Measurements from ENCODE around the gene EXOC2. TPM values are rescaled to one million over a fixed set of nuclear protein-coding genes. Genes with fewer than 3 reads are reported as not detected.

The EXOC2 gene
- total RNA-seq, 4 donors from 2014 or later: 7.6 to 22.5 (median 20.2) TPM

- 75% methylated on average over 3 of the region's 3 CpGs; no CpG with 5 or more reads in 1 of the 2 donors for WGBS, 2 donors (ENCODE audit: low coverage in 1 of 2)
- Histone ChIP-seq H3K36me3 (no peaks in the 10 kb centered on the region), H3K4me3 (no peak overlapping the region), H3K4me1 (peaks cover 0 to 8% (median 0%) of the 10 kb centered on the region in 4 donors), H3K27me3 (peaks cover 12% of the 10 kb centered on the region), H3K9me3 (no peaks in the 10 kb centered on the region), H3K27ac (no peak overlapping the region)
- no peak for TF ChIP-seq CTCF (IDR thresholded peaks at IDR 0.05)
- TF ChIP-seq POLR2A (IDR thresholded peaks at IDR 0.05): no peak
- TF ChIP-seq POLR2AphosphoS5 (IDR thresholded peaks at IDR 0.05): no peak
- no peak for TF ChIP-seq EP300 (IDR thresholded peaks at IDR 0.05; ENCODE audit: low read depth)
- intact Hi-C loops (cut with DNase I; ENCODE audit: low total_unique reads) (no loop called here), in situ Hi-C loops (cut with MboI; ENCODE audit: low pct_ligation_motif_present in 1 of 4, low pct_unique_long_range_greater_than_20kb in 1 of 4, low sequenced_read_pairs in 3 of 4) (loop anchor here in 1 of 4 donors (25.0 kb wide), 1 partner anchor 664 kb away; the partner anchor contains the start of gene FOXF2)
- DNase-seq: no peak
These were observed 30.6 kb upstream of the EXOC2 start for GRCh38 chr6:723540-723939.

GRCh38 chr6:722608-723007 is 29.7 kb upstream of the EXOC2 start:
- Histone ChIP-seq H3K9me3 (no peaks in the 10 kb centered on the region), H3K27ac (peak overlapping the region in 1 of 4 donors; percentile 18), H3K4me1 (peaks cover 0 to 8% (median 0%) of the 10 kb centered on the region in 4 donors), H3K36me3 (no peaks in the 10 kb centered on the region), H3K4me3 (no peak overlapping the region), H3K27me3 (peaks cover 8% of the 10 kb centered on the region)
- no peak for DNase-seq
- in situ Hi-C loops (cut with MboI; ENCODE audit: low pct_ligation_motif_present in 1 of 4, low pct_unique_long_range_greater_than_20kb in 1 of 4, low sequenced_read_pairs in 3 of 4): loop anchor here in 1 of 4 donors (25.0 kb wide), 1 partner anchor 665 kb away; the partner anchor contains the start of gene FOXF2
- TF ChIP-seq POLR2AphosphoS5 (IDR thresholded peaks at IDR 0.05): no peak
- TF ChIP-seq POLR2A (IDR thresholded peaks at IDR 0.05): no peak
- TF ChIP-seq CTCF (IDR thresholded peaks at IDR 0.05): no peak
- no peak for TF ChIP-seq EP300 (IDR thresholded peaks at IDR 0.05; ENCODE audit: low read depth)
- 40 to 79% methylated on average over 1 to 4 of the region's 4 CpGs for WGBS, 2 donors (ENCODE audit: low coverage in 1 of 2)
- intact Hi-C loops (cut with DNase I; ENCODE audit: low total_unique reads): no loop called here

GRCh38 chr6:722077-722524 is 29.2 kb upstream of the EXOC2 start:
- in situ Hi-C loops (cut with MboI; ENCODE audit: low pct_ligation_motif_present in 1 of 4, low pct_unique_long_range_greater_than_20kb in 1 of 4, low sequenced_read_pairs in 3 of 4) (loop anchor here in 1 of 4 donors (25.0 kb wide), 1 partner anchor 665 kb away; the partner anchor contains the start of gene FOXF2), intact Hi-C loops (cut with DNase I; ENCODE audit: low total_unique reads) (no loop called here)
- Histone ChIP-seq H3K27me3 (peaks cover 2% of the 10 kb centered on the region), H3K36me3 (no peaks in the 10 kb centered on the region), H3K9me3 (no peaks in the 10 kb centered on the region), H3K4me1 (peaks cover 0 to 8% (median 0%) of the 10 kb centered on the region in 4 donors), H3K27ac (peak overlapping the region in 1 of 4 donors; percentile 18), H3K4me3 (no peak overlapping the region)
- DNase-seq: peak; percentile 81
- WGBS, 2 donors (ENCODE audit: low coverage in 1 of 2): 7 to 11% methylated on average over 11 of the region's 11 CpGs
- TF ChIP-seq CTCF (IDR thresholded peaks at IDR 0.05) (peak; percentile 70 to 91 (median 87)), POLR2AphosphoS5 (IDR thresholded peaks at IDR 0.05) (no peak)

GRCh38 chr6:718345-718744 is 25.4 kb upstream of the EXOC2 start:
- DNase-seq: no peak

More at GRCh38 chr6:718345-718744, 25.4 kb upstream of the EXOC2 start:
- no peaks in the 10 kb centered on the region for H3K27me3 ChIP-seq
- H3K4me3 ChIP-seq: no peak overlapping the region
- in situ Hi-C loops (cut with MboI; ENCODE audit: low pct_ligation_motif_present in 1 of 4, low pct_unique_long_range_greater_than_20kb in 1 of 4, low sequenced_read_pairs in 3 of 4) (loop anchor here in 1 of 4 donors (25.0 kb wide), 1 partner anchor 669 kb away; the partner anchor contains the start of gene FOXF2), intact Hi-C loops (cut with DNase I; ENCODE audit: low total_unique reads) (loop anchor here (10.0 kb wide), 1 partner anchor 124 kb away; no protein-coding TSS in a partner anchor)
- H3K27ac ChIP-seq: no peak overlapping the region
- no peaks in the 10 kb centered on the region for H3K36me3 ChIP-seq
- no peaks in the 10 kb centered on the region for H3K9me3 ChIP-seq
- 89% methylated on average over 7 of the region's 7 CpGs; no CpG with 5 or more reads in 1 of the 2 donors for WGBS, 2 donors (ENCODE audit: low coverage in 1 of 2)
- TF ChIP-seq CTCF (IDR thresholded peaks at IDR 0.05) (no peak), EP300 (IDR thresholded peaks at IDR 0.05; ENCODE audit: low read depth) (no peak), POLR2A (IDR thresholded peaks at IDR 0.05) (no peak), POLR2AphosphoS5 (IDR thresholded peaks at IDR 0.05) (no peak)
- peaks cover 0 to 8% (median 0%) of the 10 kb centered on the region in 4 donors for H3K4me1 ChIP-seq

Data from transverse colon (tissue), 4 donors.